Panc1 (cell line): ENCODE measurements around the gene ACP4. TPM values are rescaled to one million over a fixed set of nuclear protein-coding genes. Genes with fewer than 3 reads are reported as not detected.

Experiments used
- ATAC-seq: fragments of 200-7000 bp; cut with Tn5 transposase; 2 replicates; pipeline ENCODE4 v1.9.1; 2020; ENCODE audit warnings: mild to moderate bottlenecking, moderate library complexity
- BruUV-seq: library from RNA; stranded (reverse); fragments of 400-500 nt; replicated peaks from 2 replicates; lab custom pipeline; 2021; lab: Mats Ljungman, UMichigan
- CTCF ChIA-PET: fragments of 300-600 bp; sonication (Branson Sonifier 250); formaldehyde crosslinking; loops from one replicate; lab custom pipeline; 2022; ENCODE audit warnings: antibody characterized with exemption; lab: Charles Lee
- POLR2A ChIA-PET: fragments of 300-600 bp; sonication (Branson Sonifier 250); formaldehyde crosslinking; loops from one replicate; lab custom pipeline; 2022; ENCODE audit warnings: antibody characterized with exemption; lab: Charles Lee
- DNase-seq: peaks from one replicate; pipeline ENCODE4 v3.0.0-alpha.2; 2010; ENCODE audit warnings: low read depth, low spot score
- H3K27ac ChIP-seq: 2 replicates; pipeline ENCODE4 v1.5.1; 2011; ENCODE audit warnings: mild to moderate bottlenecking, low read length, inconsistent platforms
- H3K27me3 ChIP-seq: fragments of 200-500 bp; sonication (Bioruptor generic); 2 replicates; pipeline ENCODE4 v1.6.0; 2014; ENCODE audit warnings: low read length, inconsistent platforms; ENCODE audit not compliant: control insufficient read depth, insufficient read depth
- H3K36me3 ChIP-seq: fragments of 200-500 bp; sonication (Bioruptor generic); 2 replicates; pipeline ENCODE4 v1.5.1; 2014; ENCODE audit warnings: inconsistent platforms, mild to moderate bottlenecking, low read length, moderate library complexity; ENCODE audit not compliant: control insufficient read depth, insufficient read depth
- H3K4me1 ChIP-seq: 2 replicates; pipeline ENCODE4 v1.5.1; 2011; ENCODE audit warnings: inconsistent platforms, mild to moderate bottlenecking, low read length, moderate library complexity; ENCODE audit not compliant: control insufficient read depth, insufficient read depth
- H3K4me3 ChIP-seq, 2 experiments: 2 replicates each; pipeline ENCODE4 v1.5.1; 2011 to 2012; ENCODE audit warnings: low read depth in 2 of 2, low read length in 2 of 2, mild to moderate bottlenecking in 2 of 2, inconsistent platforms in 1 of 2, moderate library complexity in 1 of 2
- H3K9me3 ChIP-seq: fragments of 200-500 bp; sonication (Bioruptor generic); 2 replicates; pipeline ENCODE4 v1.5.1; 2014; ENCODE audit warnings: low read depth, mild to moderate bottlenecking, inconsistent platforms, low read length, moderate library complexity; ENCODE audit not compliant: control insufficient read depth, insufficient read depth
- CTCF ChIP-seq: fragments of 450-650 bp; IDR thresholded peaks from 2 replicates; pipeline ENCODE4 v1.5.1; 2017; ENCODE audit warnings: mild to moderate bottlenecking
- POLR2AphosphoS5 ChIP-seq: IDR thresholded peaks from 2 replicates; pipeline ENCODE4 v1.6.1; 2012; ENCODE audit warnings: mild to moderate bottlenecking, low read depth, low read length, moderate library complexity
- REST ChIP-seq, 2 experiments: IDR thresholded peaks; 2 replicates each; pipeline ENCODE4 v1.6.1; 2011 to 2012; ENCODE audit warnings: low read depth in 2 of 2, control low read depth in 1 of 2, low read length in 1 of 2, mild to moderate bottlenecking in 1 of 2, moderate library complexity in 1 of 2; ENCODE audit not compliant: insufficient read depth in 1 of 2
- SIN3A ChIP-seq: IDR thresholded peaks from 2 replicates; pipeline ENCODE4 v1.6.1; 2012; ENCODE audit warnings: low read depth, mild to moderate bottlenecking, low read length, moderate library complexity, borderline replicate concordance; ENCODE audit not compliant: insufficient read depth
- TCF7L2 ChIP-seq: IDR thresholded peaks from 2 replicates; pipeline ENCODE4 v1.6.1; 2011; ENCODE audit warnings: mild to moderate bottlenecking, low read depth, low read length, inconsistent platforms
- in situ Hi-C: cut with HindIII; loops from 2 replicates; pipeline ENCODE4 v1.10.0; 2016; ENCODE audit warnings: low sequenced_read_pairs, low pct_unique_long_range_greater_than_20kb
- intact Hi-C: fragments of 100-400 bp; cut with micrococcal nuclease; formaldehyde crosslinking; loops from one replicate; pipeline ENCODE4 v1.10.0; 2022; ENCODE audit not compliant: unreplicated experiment
- total RNA-seq: library from RNA; stranded (reverse); gene quantifications from one replicate; pipeline ENCODE4 v1.2.1, GENCODE V29; 2021; ENCODE audit not compliant: unreplicated experiment

ACP4 gene
- total RNA-seq, 1 experiment from 2014 or later, result not detected

- CTCF ChIA-PET, result no interaction called here
- Histone ChIP-seq H3K36me3 (no peaks in the 10 kb centered on the region), H3K9me3 (no peaks in the 10 kb centered on the region), H3K27me3 (peaks cover 5% of the 10 kb centered on the region), H3K4me1 (no peaks in the 10 kb centered on the region), H3K4me3 (no peak overlapping the region), H3K27ac (no peak overlapping the region)
- no TSS peak for BruUV-seq
- POLR2A ChIA-PET, result no interaction called here
- DNase-seq (no peak), ATAC-seq (no peak)
- intact Hi-C loops, result no loop called here
- in situ Hi-C loops, result no loop called here
- TF ChIP-seq CTCF (no peak), SIN3A (no peak), POLR2AphosphoS5 (no peak), REST (IDR thresholded peaks at IDR 0.05; ENCODE audit: insufficient read depth in 1 of 2, low read depth in 2 of 2, low read length in 1 of 2) (no peak), TCF7L2 (no peak)
Observed at GRCh38 chr19:50776131-50776530, 14.1 kb upstream of the ACP4 start.

GRCh38 chr19:50777261-50777660, 13.0 kb upstream of the ACP4 start:
- in situ Hi-C loops, result no loop called here
- intact Hi-C loops, result no loop called here
- no peaks in the 10 kb centered on the region for H3K9me3 ChIP-seq
- H3K4me3 ChIP-seq, result no peak overlapping the region
- no peak for TF ChIP-seq TCF7L2
- no peak for TF ChIP-seq CTCF
- no peak for TF ChIP-seq POLR2AphosphoS5
- TF ChIP-seq REST (IDR thresholded peaks at IDR 0.05; ENCODE audit: insufficient read depth in 1 of 2, low read depth in 2 of 2, low read length in 1 of 2), result no peak
- TF ChIP-seq SIN3A, result no peak
- peaks cover 5% of the 10 kb centered on the region for H3K27me3 ChIP-seq
- POLR2A ChIA-PET, result no interaction called here
- CTCF ChIA-PET, result interaction anchor here (0.8 kb wide), 1 partner anchor 73 kb away, joined by 3 read pairs; no protein-coding TSS in a partner anchor
- DNase-seq (no peak), ATAC-seq (no peak)
- H3K36me3 ChIP-seq, result no peaks in the 10 kb centered on the region
- BruUV-seq, result no TSS peak
- H3K27ac ChIP-seq, result no peak overlapping the region
- H3K4me1 ChIP-seq, result no peaks in the 10 kb centered on the region
